GM18508 (cell line): ENCODE results near the gene CRIP2.

Source experiments
- ATAC-seq: cut with Tn5 transposase; IDR thresholded peaks from one replicate; pipeline ENCODE4 v1.9.1; 2021; ENCODE audit warnings: moderate number of reproducible peaks; ENCODE audit not compliant: insufficient read depth, unreplicated experiment

CRIP2 gene

GRCh38 chr14:105486163-105486973 lies 11.7 kb downstream of the CRIP2 start, which contains the start of gene CRIP1:
Gene CRIP1 (plus strand): TSS chr14:105486886. CDS start chr14:105487260, 374 bp downstream.
- no peak for ATAC-seq

- ATAC-seq: no peak
Measured at GRCh38 chr14:105486974-105487448, 12.4 kb downstream of the CRIP2 start.

DNA sequence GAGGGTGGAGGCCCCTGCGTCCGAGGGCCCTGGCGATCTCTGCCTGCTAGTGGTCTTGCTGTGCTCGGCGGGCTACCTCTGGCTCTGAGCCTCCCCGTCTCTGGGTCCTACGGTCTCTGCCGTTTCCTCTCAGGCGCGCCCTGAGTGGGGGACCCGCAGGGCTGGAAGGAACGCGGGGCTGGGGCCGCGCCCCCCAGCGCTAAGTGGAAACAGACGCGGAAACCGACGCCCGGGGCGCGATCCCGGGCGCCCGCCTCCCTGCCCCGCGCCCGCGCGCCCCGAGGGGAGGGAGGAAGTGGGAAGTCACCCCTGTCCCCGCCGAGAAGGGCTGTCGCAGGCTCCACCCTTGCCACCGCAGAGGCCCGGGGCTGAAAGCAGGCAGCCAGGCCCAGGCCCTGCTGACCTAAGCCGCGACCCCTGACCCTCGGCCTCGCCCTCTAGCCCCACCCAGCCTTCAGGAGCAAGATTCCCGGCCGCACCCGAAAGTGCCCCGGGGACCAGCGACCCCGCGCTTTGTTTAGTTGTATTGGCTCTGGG lies 12.9 kb downstream of the CRIP2 start:
- ATAC-seq: no peak

DNA sequence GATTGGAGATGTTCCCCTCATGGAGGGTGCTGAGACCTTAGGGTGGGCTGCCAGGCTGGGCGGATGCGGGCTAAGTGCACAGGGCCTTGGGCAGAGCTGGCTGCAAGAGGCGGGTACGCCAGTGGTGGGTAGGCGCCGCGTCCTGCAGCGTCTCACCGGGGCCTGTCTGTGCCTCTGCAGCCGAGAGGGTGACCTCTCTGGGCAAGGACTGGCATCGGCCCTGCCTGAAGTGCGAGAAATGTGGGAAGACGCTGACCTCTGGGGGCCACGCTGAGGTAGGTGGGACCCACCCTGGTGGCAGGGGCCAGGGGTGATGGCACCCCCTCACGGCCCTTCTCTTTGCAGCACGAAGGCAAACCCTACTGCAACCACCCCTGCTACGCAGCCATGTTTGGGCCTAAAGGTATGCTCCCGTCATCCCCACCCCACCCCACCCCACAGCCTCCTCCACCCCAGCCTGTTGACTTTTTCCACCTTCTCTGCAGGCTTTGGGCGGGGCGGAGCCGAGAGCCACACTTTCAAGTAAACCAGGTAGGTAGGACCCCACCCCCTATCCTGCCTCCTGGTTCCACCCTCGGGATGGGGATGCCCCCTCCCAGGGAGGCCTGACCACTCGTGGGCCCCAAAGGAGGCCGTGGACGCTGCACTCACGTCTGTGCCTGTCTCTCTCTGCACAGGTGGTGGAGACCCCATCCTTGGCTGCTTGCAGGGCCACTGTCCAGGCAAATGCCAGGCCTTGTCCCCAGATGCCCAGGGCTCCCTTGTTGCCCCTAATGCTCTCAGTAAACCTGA lies 13.6 kb downstream of the CRIP2 start:
- ATAC-seq: no peak

GRCh38 chr14:105488781-105489541 lies 14.3 kb downstream of the CRIP2 start:
- no peak for ATAC-seq

- ATAC-seq: no peak
Measured at GRCh38 chr14:105489542-105490266, 15.1 kb downstream of the CRIP2 start.

DNA sequence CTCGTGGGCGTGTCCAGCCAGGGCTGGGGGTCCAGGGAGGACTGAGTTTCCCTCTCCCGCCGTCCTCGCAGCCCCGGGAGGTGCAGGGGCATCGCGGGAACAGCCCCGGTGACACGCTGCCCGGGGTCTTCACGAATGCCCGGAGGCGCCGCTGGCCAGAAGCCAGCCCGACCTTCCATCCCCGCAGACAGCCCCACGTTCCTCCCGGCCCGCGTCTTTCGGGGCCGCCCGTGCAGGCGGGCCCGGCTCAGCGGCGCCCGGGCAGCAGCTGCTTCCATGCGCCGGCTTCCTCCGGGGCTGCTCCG lies 15.6 kb downstream of the CRIP2 start:
- ATAC-seq: no peak

GRCh38 chr14:105490572-105491365 lies 16.1 kb downstream of the CRIP2 start, which contains the start of gene TEDC1:
Gene TEDC1 (plus strand): TSS chr14:105491246. CDS start chr14:105491376, 130 bp downstream.
- peak; percentile 77 for ATAC-seq

- no peak for ATAC-seq
Measured at GRCh38 chr14:105491366-105491973, 16.8 kb downstream of the CRIP2 start.

DNA sequence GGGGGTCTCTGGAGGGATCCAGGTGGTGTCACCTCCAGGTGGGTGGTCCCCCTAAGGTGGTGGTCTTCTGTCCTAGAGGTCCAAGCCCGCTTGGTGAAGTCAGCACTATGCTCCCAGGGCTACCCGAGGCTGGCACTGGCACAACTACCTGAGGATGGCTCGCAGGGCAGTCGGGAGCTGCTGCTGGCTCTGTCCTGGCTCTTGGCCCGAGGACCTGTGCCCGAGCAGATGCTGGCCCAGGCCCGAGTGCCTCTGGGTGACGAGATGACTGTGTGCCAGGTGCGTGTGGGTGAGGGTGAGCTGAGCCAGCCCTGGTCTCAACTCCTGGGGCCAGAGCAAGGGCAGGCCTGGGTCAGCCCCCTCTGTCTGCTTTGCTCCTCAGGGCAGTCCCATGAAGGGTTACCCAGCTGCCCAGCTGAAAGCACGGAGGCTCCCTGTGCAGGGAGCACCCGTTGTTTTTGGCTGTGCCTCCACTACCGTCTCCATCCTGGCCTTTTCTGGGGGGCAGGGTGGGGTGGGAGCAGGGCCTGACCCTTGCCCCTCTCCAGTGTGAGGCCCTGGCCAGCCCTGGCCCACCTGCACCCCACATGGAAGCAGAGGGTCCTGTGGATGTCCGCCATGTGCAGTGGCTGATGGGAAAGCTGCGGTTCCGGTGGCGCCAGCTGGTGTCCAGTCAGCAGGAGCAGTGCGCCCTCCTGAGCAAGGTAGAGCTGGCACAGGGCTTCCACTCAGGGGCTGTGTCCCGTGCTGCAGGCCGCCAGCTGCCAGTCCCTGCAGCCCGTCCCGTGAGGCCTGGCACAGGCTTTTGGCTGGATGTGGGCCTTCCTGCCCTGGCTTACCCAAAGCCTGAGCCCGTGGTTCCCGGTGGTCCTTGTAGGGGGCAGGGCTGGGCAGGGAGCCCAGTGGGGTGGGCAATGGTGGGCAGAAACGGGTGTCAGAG lies 17.7 kb downstream of the CRIP2 start:
- no peak for ATAC-seq

GRCh38 chr14:105492971-105493871 lies 18.6 kb downstream of the CRIP2 start:
- ATAC-seq: no peak

GRCh38 chr14:105493921-105494605 lies 19.4 kb downstream of the CRIP2 start:
- no peak for ATAC-seq

DNA sequence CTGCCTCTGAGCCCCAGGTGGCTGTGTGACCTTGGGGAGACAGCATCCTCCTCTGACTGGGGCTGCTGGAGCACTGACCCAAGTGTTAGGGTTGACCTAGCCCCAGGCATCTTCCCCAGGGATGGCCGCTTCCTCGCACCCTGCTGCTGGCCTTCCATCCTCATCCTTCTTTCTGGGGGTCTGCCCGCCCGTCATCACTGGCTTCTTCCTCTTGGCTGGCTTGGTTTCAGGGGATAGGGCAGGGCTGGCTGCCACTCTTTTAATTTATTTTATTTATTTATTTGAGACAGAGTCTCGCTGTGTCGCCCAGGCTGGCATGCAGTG lies 19.9 kb downstream of the CRIP2 start:
- no peak for ATAC-seq

DNA sequence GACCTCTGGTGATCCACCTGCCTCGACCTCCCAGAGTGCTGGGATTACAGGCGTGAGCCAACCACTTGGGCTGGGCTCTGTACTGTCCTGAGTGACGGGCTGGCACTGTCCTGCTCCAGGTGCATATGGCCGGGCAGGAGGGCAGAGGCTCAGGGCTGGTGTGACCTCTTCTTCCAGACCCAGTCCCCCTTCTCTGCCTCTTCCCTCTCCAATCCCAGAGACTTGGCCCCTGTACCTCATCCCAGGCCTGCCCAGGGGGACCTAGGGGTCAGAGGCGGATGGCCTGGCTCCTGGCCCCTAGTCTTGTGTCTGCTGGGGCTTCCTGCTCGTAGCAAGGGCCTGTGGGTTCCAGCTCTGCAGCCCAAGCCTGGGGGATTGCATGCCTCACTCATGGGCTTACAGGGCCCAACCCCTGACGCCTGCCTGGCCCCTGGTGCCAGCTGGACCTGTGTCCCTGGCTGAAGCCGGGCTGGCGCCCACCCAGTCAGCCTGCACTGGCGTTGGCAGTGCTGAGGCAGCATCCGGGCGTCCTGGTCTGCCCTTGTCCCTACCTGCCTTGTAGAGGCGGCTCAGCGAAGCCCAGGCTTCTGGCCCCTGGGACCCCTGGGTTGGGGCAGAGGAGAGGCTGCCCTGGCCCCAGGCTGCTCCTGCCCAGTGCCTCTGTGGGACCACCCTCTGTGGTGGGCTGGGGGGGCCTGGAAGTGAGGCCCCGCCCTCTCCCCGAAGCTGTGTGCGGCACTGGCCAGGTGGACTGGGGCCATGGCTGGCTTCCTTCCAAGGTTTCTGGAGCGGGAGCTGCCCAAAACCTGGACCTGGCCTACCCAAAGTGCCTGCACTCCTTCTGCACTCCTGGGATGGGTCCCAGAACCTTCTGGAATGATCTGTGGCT lies 20.7 kb downstream of the CRIP2 start:
- no peak for ATAC-seq
